HepG2 (cell line): ENCODE measurements around the gene DUS3L. TPM values are rescaled to one million over a fixed set of nuclear protein-coding genes. Genes with fewer than 3 reads are reported as not detected.

Experiments used
- CBX1 ChIP-seq: IDR thresholded peaks from one replicate; pipeline ENCODE4 v1.6.1; 2016; ENCODE audit warnings: antibody characterized with exemption, low read depth
- HMG20B ChIP-seq: conservative IDR thresholded peaks from 2 replicates; pipeline ENCODE4 v1.6.1; 2016; ENCODE audit warnings: missing genetic modification reagents, missing compliant biosample characterization
- JARID2 ChIP-seq: sonication (generic); formaldehyde crosslinking; IDR thresholded peaks from 2 replicates; pipeline ENCODE4 v1.8.1; 2023; ENCODE audit warnings: missing genetic modification reagents, inconsistent platforms; ENCODE audit not compliant: insufficient replicate concordance
- MAFF ChIP-seq: IDR thresholded peaks from 2 replicates; pipeline ENCODE4 v1.6.1; 2011; ENCODE audit warnings: low read depth, low read length, improper control_type of control experiment
- MED1 ChIP-seq: sonication (generic); formaldehyde crosslinking; IDR thresholded peaks from 2 replicates; pipeline ENCODE4 v1.4.0; 2020; ENCODE audit warnings: missing genetic modification reagents
- NFAT5 ChIP-seq: sonication (generic); formaldehyde crosslinking; IDR thresholded peaks from 2 replicates; pipeline ENCODE4 v1.4.0; 2020; ENCODE audit warnings: missing genetic modification reagents
- NFE2 ChIP-seq: sonication (generic); formaldehyde crosslinking; IDR thresholded peaks from 2 replicates; pipeline ENCODE4 v1.4.0; 2020; ENCODE audit warnings: missing genetic modification reagents
- RXRB ChIP-seq: IDR thresholded peaks from 2 replicates; pipeline ENCODE4 v1.6.1; 2016; ENCODE audit warnings: borderline replicate concordance, missing genetic modification reagents, missing compliant biosample characterization
- U2AF1 ChIP-seq: fragments of 200-400 bp; formaldehyde crosslinking; optimal IDR thresholded peaks from 2 replicates; pipeline ENCODE3; 2017; ENCODE audit warnings: mild to moderate bottlenecking, low read depth, low read length
- ZBTB42 ChIP-seq: sonication (generic); formaldehyde crosslinking; IDR thresholded peaks from 2 replicates; pipeline ENCODE4 v1.5.0; 2020; ENCODE audit warnings: mild to moderate bottlenecking, missing genetic modification reagents
- ZNF354B ChIP-seq: sonication (generic); formaldehyde crosslinking; IDR thresholded peaks from 2 replicates; pipeline ENCODE4 v1.8.0; 2022; ENCODE audit warnings: mild to moderate bottlenecking, missing genetic modification reagents
- ZNF451 ChIP-seq: sonication (generic); formaldehyde crosslinking; IDR thresholded peaks from 2 replicates; pipeline ENCODE4 v1.5.0; 2020; ENCODE audit warnings: mild to moderate bottlenecking, missing genetic modification reagents
- ZNF496 ChIP-seq: sonication (generic); formaldehyde crosslinking; IDR thresholded peaks from 2 replicates; pipeline ENCODE4 v1.8.1; 2023; ENCODE audit warnings: mild to moderate bottlenecking, moderate library complexity, missing genetic modification reagents; ENCODE audit not compliant: insufficient replicate concordance
- ZNF510 ChIP-seq: sonication (generic); formaldehyde crosslinking; IDR thresholded peaks from 2 replicates; pipeline ENCODE4 v1.4.0; 2020; ENCODE audit warnings: low read depth, mild to moderate bottlenecking, missing genetic modification reagents
- ZNF557 ChIP-seq: sonication (generic); formaldehyde crosslinking; IDR thresholded peaks from 2 replicates; pipeline ENCODE4 v1.4.0; 2020; ENCODE audit warnings: missing genetic modification reagents
- ZNF724P ChIP-seq: sonication (generic); formaldehyde crosslinking; IDR thresholded peaks from 2 replicates; pipeline ENCODE4 v1.8.0; 2022; ENCODE audit warnings: missing genetic modification reagents, borderline replicate concordance
- ZNF737 ChIP-seq: sonication (generic); formaldehyde crosslinking; IDR thresholded peaks from 2 replicates; pipeline ENCODE4 v1.5.0; 2020; ENCODE audit warnings: missing genetic modification reagents, mild to moderate bottlenecking, borderline replicate concordance
- ZSCAN25 ChIP-seq: sonication (generic); formaldehyde crosslinking; IDR thresholded peaks from 2 replicates; pipeline ENCODE4 v1.8.0; 2022; ENCODE audit warnings: mild to moderate bottlenecking, missing genetic modification reagents
- polyA plus RNA-seq, 8 experiments: library from polyadenylated mRNA; depleted of rRNA in 3 of 8; stranded (reverse) in 7 of 8; unstranded in 1 of 8; fragments of >200 nt; fragmentation: Illumina TruSeq in 4 of 8; extraction: Trizol in 4 of 8; gene quantifications; 2 replicates each; pipeline versions ENCODE4 v1.2.1 to v1.2.3, GENCODE V29; 2011 to 2016; ENCODE audit warnings: low read depth in 4 of 8, missing spikeins in 1 of 8, mixed read lengths in 1 of 8; ENCODE audit not compliant: insufficient read depth in 1 of 8
- total RNA-seq, 5 experiments: library from RNA; depleted of rRNA; stranded (reverse); fragments of >200 nt; fragmentation: Illumina TruSeq; extraction: Trizol; gene quantifications; 2 replicates each; pipeline ENCODE4 v1.2.3, GENCODE V29; 2016; ENCODE audit warnings: low read depth in 1 of 5
- TF ChIP-seq, protein P1 (sequence below): sonication (generic); formaldehyde crosslinking; IDR thresholded peaks from 2 replicates; pipeline ENCODE4 v1.8.0; 2022; ENCODE audit warnings: missing genetic modification reagents, mild to moderate bottlenecking, borderline replicate concordance
- TF ChIP-seq, protein P2 (sequence below), 2 experiments: IDR thresholded peaks; 2 replicates each; pipeline ENCODE4 v1.6.1; 2011 to 2012; ENCODE audit warnings: low read length in 2 of 2, borderline replicate concordance in 1 of 2, low read depth in 1 of 2, mild to moderate bottlenecking in 1 of 2, moderate library complexity in 1 of 2

Gene DUS3L
- total and polyA plus RNA-seq, 2 of the 13 experiments (the other 11 are each of a cell fraction or from before 2014, with no cell fraction given): 13.3 to 25.1 TPM

DNA sequence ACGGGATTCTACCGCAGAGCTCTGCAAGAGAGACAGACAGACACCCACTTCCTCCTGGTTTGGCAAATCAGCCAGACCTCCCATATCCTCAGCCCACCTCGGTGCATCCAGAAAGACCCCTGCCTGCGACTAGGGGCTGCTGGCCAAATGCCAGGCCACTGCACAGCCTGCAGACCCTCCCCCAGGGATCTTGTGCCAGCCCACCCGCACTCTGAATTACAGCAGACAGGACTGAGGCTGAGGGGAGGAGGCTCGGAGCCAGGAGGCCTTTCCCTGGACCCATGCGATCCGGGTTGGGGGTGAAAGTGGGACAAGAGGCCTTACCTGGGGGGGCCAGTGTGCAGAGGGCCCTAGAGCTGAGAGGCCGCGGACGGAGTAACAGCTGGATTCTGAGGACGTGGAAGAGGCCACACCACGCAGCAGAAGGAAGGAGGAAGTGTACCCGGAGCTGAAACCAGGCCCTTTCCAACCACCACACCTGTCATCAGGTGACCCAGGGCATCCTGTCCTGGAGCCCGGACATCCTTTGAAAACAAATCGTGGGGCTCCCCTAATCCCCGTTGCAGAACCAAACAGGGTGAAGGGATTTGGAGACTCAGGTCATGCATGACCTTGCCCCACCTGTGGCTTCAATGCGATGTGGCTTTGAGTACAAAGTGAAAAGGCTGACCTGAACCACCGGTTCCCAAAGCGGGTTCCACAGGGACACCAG, 47.5 kb upstream of the DUS3L start (continued):
- TF ChIP-seq, protein P1, sequence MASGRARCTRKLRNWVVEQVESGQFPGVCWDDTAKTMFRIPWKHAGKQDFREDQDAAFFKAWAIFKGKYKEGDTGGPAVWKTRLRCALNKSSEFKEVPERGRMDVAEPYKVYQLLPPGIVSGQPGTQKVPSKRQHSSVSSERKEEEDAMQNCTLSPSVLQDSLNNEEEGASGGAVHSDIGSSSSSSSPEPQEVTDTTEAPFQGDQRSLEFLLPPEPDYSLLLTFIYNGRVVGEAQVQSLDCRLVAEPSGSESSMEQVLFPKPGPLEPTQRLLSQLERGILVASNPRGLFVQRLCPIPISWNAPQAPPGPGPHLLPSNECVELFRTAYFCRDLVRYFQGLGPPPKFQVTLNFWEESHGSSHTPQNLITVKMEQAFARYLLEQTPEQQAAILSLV (CRISPR knock-in tag): no peak; the same call in 1 of the 2 replicates
- TF ChIP-seq U2AF1: no peak
- 0 out of 2 replicates have a peak, but pooled peaks have one; percentile 15 for TF ChIP-seq MED1 (CRISPR knock-in tag)
- 0 out of 2 replicates have a peak, but pooled peaks have one; percentile 30 for TF ChIP-seq ZSCAN25 (CRISPR knock-in tag)
- 0 out of 2 replicates have a peak, but pooled peaks have one; percentile 49 for TF ChIP-seq ZNF451 (CRISPR knock-in tag)
- no peak for TF ChIP-seq ZNF724P (CRISPR knock-in tag)
- TF ChIP-seq, protein P2, sequence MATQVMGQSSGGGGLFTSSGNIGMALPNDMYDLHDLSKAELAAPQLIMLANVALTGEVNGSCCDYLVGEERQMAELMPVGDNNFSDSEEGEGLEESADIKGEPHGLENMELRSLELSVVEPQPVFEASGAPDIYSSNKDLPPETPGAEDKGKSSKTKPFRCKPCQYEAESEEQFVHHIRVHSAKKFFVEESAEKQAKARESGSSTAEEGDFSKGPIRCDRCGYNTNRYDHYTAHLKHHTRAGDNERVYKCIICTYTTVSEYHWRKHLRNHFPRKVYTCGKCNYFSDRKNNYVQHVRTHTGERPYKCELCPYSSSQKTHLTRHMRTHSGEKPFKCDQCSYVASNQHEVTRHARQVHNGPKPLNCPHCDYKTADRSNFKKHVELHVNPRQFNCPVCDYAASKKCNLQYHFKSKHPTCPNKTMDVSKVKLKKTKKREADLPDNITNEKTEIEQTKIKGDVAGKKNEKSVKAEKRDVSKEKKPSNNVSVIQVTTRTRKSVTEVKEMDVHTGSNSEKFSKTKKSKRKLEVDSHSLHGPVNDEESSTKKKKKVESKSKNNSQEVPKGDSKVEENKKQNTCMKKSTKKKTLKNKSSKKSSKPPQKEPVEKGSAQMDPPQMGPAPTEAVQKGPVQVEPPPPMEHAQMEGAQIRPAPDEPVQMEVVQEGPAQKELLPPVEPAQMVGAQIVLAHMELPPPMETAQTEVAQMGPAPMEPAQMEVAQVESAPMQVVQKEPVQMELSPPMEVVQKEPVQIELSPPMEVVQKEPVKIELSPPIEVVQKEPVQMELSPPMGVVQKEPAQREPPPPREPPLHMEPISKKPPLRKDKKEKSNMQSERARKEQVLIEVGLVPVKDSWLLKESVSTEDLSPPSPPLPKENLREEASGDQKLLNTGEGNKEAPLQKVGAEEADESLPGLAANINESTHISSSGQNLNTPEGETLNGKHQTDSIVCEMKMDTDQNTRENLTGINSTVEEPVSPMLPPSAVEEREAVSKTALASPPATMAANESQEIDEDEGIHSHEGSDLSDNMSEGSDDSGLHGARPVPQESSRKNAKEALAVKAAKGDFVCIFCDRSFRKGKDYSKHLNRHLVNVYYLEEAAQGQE (IDR thresholded peaks at IDR 0.05; ENCODE audit: borderline replicate concordance in 1 of 2, low read depth in 1 of 2, low read length in 2 of 2): no peak
- 0 out of 2 replicates have a peak, but pooled peaks have one; percentile 43 for TF ChIP-seq ZNF354B (CRISPR knock-in tag)
- no peak for TF ChIP-seq HMG20B (CRISPR knock-in tag)
- TF ChIP-seq ZNF557: no peak
- no peak for TF ChIP-seq RXRB
- TF ChIP-seq MAFF: no peak
- no peak for TF ChIP-seq ZNF496 (CRISPR knock-in tag)
- TF ChIP-seq ZNF737: 0 out of 2 replicates have a peak, but pooled peaks have one; percentile 18
- peak; percentile 12; the same call in 1 of the 2 replicates for TF ChIP-seq NFAT5 (CRISPR knock-in tag)
- no peak for TF ChIP-seq ZBTB42
- TF ChIP-seq ZNF510 (CRISPR knock-in tag): 0 out of 2 replicates have a peak, but pooled peaks have one; percentile 9
- TF ChIP-seq NFE2 (CRISPR knock-in tag): no peak
- TF ChIP-seq CBX1: peak; percentile 35
- TF ChIP-seq JARID2 (CRISPR knock-in tag): no peak
